GM15510 (cell line): Measurements from ENCODE around the gene TEX29.

Experiments used
- POLR2A ChIP-seq: IDR thresholded peaks from 3 replicates; pipeline ENCODE4 v1.6.1; 2011; ENCODE audit warnings: borderline replicate concordance; ENCODE audit not compliant: insufficient read length; ENCODE audit errors: extremely low read depth

The TEX29 gene

DNA sequence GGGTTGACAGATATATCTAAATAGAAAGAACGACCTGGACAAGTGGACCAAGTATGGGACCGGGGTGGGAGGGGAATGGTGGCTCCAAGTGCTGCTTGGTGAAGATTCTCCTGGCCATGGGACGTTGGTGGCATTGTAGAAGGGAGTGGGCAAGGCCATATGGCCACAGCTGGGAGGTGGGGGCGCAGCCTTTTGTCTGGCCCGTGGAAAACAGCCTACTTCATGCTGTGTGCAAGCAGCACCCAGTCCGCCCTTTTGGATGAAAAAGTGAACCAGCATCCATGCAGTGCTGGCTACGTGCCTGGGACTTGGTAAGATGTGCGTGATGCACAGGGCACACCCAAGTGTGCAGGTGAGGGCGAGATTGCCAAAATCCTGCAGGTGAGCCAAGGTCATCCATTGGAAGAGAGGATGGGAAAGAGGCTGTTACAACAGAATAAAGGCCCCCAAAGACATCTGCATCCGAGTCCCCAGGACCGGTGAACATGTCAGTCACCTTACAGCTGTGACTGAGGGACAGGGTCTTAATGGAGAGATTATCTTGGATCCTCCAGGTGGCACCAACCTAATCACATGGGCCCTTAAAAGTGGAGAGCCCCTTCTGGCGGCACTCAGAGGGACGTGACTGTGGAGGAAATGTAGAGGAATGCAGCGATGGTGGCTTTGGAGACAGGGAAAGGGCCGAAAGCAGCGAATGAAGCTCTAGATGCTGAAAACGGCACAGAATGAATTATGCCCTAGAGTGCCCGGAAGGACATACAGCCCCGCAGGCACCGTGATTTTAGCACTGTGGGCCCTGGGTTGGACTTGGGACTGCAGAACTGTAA lies 40.8 kb downstream of the TEX29 start:
- TF ChIP-seq POLR2A, result no peak

GRCh38 chr13:111361873-111362648 lies 41.6 kb downstream of the TEX29 start:
- no peak for TF ChIP-seq POLR2A

DNA sequence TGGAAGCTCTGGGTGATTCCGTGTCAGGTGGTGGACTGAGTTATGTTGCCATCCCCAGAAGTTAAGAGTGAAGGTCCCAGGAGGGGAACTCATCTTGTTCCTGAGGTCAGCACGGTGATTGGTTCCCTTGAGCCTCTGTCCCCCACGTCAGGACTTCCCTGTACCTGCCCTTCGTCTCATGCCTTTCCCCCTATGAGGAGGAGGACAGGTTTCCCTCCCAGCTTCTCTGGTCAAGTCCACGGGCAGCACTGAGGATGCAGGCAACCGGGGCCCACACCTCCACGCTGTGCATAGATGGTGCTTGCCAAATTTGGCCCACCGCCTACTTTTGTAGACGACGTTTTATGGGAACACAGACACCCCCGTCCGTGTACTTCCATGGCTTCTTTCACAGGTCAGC lies 42.7 kb downstream of the TEX29 start:
- no peak for TF ChIP-seq POLR2A

- no peak for TF ChIP-seq POLR2A
Observed at GRCh38 chr13:111363591-111363990, 43.1 kb downstream of the TEX29 start.

DNA sequence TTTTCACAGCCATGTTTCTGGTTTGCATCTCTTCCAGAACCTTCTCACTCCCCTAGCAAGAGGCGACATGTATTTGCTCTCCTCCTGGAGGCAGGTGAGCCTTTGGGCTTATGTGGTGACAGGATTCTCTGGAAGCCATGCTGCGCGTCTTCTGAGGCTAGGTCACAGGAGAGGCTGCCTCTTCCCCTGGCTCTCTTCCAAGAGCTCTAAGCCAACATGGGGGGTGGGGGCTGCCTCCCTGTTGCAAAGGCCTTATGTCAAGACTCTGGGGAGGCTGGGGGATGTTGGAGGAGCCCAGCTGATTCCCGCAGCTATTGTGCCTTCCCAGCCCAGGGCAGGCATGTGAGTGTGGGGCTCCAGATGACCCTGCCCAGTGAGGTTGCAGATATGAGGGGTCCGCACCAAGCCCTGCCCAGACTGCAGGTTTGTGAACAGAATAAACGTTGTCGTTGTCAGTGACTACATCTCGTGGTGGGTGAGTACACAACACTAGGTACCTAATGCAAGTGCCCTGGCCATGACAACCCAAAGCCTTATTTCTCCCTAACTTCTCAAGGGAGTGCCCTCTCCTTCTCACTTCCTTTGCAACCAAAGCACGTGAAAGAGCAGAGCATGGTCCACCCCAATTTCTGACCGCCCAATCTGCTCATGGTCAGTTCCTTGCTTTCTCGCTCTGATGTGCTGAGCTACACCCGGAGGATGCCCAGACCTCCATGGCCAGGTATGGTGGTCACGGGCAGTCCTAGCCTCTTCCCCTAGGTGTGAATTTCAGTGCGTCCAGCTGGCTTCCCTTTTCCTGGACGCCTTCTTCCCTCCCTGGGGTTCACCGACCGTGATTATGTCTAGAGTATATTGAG lies 44.9 kb downstream of the TEX29 start:
- TF ChIP-seq POLR2A, result no peak

DNA sequence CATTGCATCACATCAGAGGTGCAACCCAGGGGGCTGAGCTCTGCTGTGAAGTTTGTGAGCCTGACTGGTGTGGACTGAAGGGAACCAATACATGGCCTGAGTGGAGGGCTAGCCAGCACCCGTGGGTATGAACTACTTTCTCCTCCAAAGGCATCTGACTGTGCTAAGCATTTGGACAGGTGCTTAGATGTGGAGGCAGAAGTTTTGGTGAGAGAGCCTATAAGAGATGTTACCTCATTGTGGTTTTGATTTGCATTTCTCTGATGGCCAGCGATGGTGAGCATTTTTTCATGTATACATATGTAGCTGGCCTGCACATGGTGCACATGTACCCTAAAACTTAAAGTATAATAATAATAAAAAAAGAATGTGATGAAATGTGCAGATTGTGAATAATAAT lies 46.9 kb downstream of the TEX29 start:
- no peak for TF ChIP-seq POLR2A

- no peak for TF ChIP-seq POLR2A
Observed at GRCh38 chr13:111368091-111368490, 47.6 kb downstream of the TEX29 start.

GRCh38 chr13:111370147-111370546 lies 49.7 kb downstream of the TEX29 start:
- TF ChIP-seq POLR2A, result no peak

- no peak for TF ChIP-seq POLR2A
Observed at GRCh38 chr13:111370570-111371535, 50.4 kb downstream of the TEX29 start.

DNA sequence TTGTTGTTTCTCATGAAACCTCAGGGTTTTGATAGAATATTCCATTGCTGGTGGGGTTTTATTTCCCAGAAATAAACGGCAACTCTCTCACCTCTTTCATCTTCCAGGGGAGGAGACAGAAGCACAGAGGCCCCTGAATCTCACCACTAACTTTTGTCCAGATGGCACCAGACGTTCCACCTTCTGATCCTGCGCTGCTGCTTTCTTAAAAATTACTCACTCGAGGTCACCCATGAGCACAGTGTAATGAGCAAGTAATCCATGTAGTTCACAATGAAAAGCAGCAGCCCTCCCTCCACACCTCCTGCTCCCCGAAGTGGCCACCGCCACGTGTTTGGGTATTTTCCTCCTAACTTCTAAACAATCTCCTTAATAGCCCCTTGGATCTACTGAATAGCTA lies 51.3 kb downstream of the TEX29 start:
- no peak for TF ChIP-seq POLR2A

DNA sequence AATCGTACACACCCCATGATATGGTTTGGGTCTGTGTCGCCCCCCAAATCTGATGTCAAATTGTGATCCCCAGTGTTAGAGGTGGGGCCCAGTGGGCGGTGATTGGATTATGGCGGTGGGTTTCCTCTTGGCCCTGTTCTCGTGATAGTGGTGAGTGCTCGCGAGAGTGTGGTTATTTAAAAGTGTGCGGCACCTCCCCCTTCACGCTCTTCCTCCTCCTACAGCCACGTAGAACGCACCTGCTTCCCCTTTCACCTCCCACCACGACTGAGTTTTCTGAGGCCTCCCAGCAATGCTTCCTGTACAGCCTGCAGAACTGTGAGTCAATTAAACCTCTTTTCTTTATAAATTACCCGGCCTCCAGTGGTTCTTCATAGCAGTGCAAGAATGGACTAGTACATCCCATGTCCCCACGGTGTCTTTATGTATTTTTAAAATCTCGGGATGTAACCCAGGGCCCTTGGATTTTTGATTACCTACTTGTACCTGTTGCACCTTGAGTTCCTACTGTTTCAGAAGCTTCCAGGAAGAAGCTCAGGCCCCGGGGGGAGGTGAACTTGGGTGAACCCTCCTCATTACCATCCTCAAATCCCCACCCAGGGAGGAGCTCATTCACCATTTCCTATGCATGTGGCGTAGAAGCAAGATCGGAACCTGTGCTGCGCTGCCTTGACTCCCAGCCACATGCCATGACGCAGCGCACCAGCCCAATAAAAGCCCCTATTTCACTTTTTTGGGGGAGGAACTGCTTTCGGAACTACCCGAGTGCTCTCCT lies 52.4 kb downstream of the TEX29 start:
- no peak for TF ChIP-seq POLR2A

GRCh38 chr13:111373486-111373885 lies 53.0 kb downstream of the TEX29 start:
- TF ChIP-seq POLR2A, result no peak

- TF ChIP-seq POLR2A, result no peak
Observed at GRCh38 chr13:111380431-111380830, 60.0 kb downstream of the TEX29 start.

- TF ChIP-seq POLR2A, result no peak
Observed at GRCh38 chr13:111382411-111382810, 62.0 kb downstream of the TEX29 start.

- TF ChIP-seq POLR2A, result no peak
Observed at GRCh38 chr13:111382877-111383276, 62.4 kb downstream of the TEX29 start.
